DOHH2 (cell line): ENCODE measurements around the gene LRRC42.

Experiments used
- H3F3A ChIP-seq: fragments of 200-600 bp; sonication (generic), shearing (Covaris generic); 2 replicates; pipeline ENCODE4 v1.6.0; 2016; ENCODE audit warnings: antibody characterized with exemption, mild to moderate bottlenecking; ENCODE audit not compliant: control insufficient read depth, insufficient read depth
- H3K27ac ChIP-seq: fragments of 200-600 bp; sonication (generic); 2 replicates; pipeline ENCODE4 v1.5.1; 2014; ENCODE audit warnings: low read depth, mild to moderate bottlenecking, low read length, moderate library complexity
- H3K27me3 ChIP-seq: fragments of 200-600 bp; sonication (generic); 2 replicates; pipeline ENCODE4 v1.6.1; 2014; ENCODE audit warnings: mild to moderate bottlenecking, low read length, mixed read lengths; ENCODE audit not compliant: control insufficient read depth
- H3K36me3 ChIP-seq: fragments of 200-600 bp; sonication (generic); 2 replicates; pipeline ENCODE4 v1.6.1; 2014; ENCODE audit warnings: mild to moderate bottlenecking, low read length, moderate library complexity, mixed read lengths; ENCODE audit not compliant: control insufficient read depth
- H3K4me1 ChIP-seq: fragments of 200-600 bp; sonication (generic); 2 replicates; pipeline ENCODE4 v1.6.1; 2014; ENCODE audit warnings: mild to moderate bottlenecking, low read length, mixed read lengths; ENCODE audit not compliant: control insufficient read depth
- H3K4me2 ChIP-seq: fragments of 200-600 bp; sonication (generic); 2 replicates; pipeline ENCODE4 v1.6.0; 2014; ENCODE audit warnings: mild to moderate bottlenecking, low read length, moderate library complexity
- H3K4me3 ChIP-seq: fragments of 200-600 bp; sonication (generic); 2 replicates; pipeline ENCODE4 v1.5.1; 2014; ENCODE audit warnings: mild to moderate bottlenecking, low read length, mixed read lengths
- H3K79me2 ChIP-seq: fragments of 200-600 bp; sonication (generic); 2 replicates; pipeline ENCODE4 v1.6.1; 2014; ENCODE audit warnings: mild to moderate bottlenecking, low read length, mixed read lengths; ENCODE audit not compliant: control insufficient read depth
- H3K9me2 ChIP-seq: fragments of 200-600 bp; sonication (generic); replicated peaks from 2 replicates; pipeline ENCODE4 v1.6.1; 2014; ENCODE audit warnings: mild to moderate bottlenecking, low read length, mixed read lengths; ENCODE audit not compliant: control insufficient read depth
- H3K9me3 ChIP-seq: fragments of 200-600 bp; sonication (generic); 2 replicates; pipeline ENCODE4 v1.6.1; 2014; ENCODE audit warnings: antibody characterized with exemption, low read length, mixed read lengths; ENCODE audit not compliant: control insufficient read depth, insufficient read depth
- H4K20me1 ChIP-seq: fragments of 200-600 bp; sonication (generic); 2 replicates; pipeline ENCODE4 v1.6.0; 2014; ENCODE audit warnings: low read depth, mild to moderate bottlenecking, antibody characterized with exemption, low read length, moderate library complexity; ENCODE audit not compliant: control insufficient read depth, insufficient read depth
- EZH2phosphoT487 ChIP-seq: fragments of 200-600 bp; sonication (generic); IDR thresholded peaks from 2 replicates; pipeline ENCODE4 v1.6.1; 2017; ENCODE audit warnings: borderline replicate concordance, mild to moderate bottlenecking, antibody characterized with exemption, low read length, moderate library complexity, mixed read lengths
- TF ChIP-seq, protein P1 (sequence below): fragments of 200-600 bp; sonication (generic); IDR thresholded peaks from one replicate; pipeline ENCODE4 v1.5.1; 2014; ENCODE audit warnings: antibody characterized with exemption, mild to moderate bottlenecking, low read depth, low read length; ENCODE audit not compliant: poor library complexity, severe bottlenecking

The LRRC42 gene

GRCh38 chr1:53906121-53906520, 40.0 kb upstream of the LRRC42 start:
- H3K4me2 ChIP-seq: no peak overlapping the region
- TF ChIP-seq, protein P1, sequence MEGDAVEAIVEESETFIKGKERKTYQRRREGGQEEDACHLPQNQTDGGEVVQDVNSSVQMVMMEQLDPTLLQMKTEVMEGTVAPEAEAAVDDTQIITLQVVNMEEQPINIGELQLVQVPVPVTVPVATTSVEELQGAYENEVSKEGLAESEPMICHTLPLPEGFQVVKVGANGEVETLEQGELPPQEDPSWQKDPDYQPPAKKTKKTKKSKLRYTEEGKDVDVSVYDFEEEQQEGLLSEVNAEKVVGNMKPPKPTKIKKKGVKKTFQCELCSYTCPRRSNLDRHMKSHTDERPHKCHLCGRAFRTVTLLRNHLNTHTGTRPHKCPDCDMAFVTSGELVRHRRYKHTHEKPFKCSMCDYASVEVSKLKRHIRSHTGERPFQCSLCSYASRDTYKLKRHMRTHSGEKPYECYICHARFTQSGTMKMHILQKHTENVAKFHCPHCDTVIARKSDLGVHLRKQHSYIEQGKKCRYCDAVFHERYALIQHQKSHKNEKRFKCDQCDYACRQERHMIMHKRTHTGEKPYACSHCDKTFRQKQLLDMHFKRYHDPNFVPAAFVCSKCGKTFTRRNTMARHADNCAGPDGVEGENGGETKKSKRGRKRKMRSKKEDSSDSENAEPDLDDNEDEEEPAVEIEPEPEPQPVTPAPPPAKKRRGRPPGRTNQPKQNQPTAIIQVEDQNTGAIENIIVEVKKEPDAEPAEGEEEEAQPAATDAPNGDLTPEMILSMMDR: no peak
- TF ChIP-seq EZH2phosphoT487: no peak
- no peaks in the 10 kb centered on the region for H3K9me2 ChIP-seq
- no peaks in the 10 kb centered on the region for H3K4me1 ChIP-seq
- H3K9me3 ChIP-seq: no peaks in the 10 kb centered on the region
- H4K20me1 ChIP-seq: no peaks in the 10 kb centered on the region
- H3K27me3 ChIP-seq: no peaks in the 10 kb centered on the region
- H3F3A ChIP-seq: no peaks in the 10 kb centered on the region
- H3K4me3 ChIP-seq: no peak overlapping the region
- H3K36me3 ChIP-seq: no peaks in the 10 kb centered on the region
- no peak overlapping the region for H3K27ac ChIP-seq
- no peaks in the 10 kb centered on the region for H3K79me2 ChIP-seq

DNA sequence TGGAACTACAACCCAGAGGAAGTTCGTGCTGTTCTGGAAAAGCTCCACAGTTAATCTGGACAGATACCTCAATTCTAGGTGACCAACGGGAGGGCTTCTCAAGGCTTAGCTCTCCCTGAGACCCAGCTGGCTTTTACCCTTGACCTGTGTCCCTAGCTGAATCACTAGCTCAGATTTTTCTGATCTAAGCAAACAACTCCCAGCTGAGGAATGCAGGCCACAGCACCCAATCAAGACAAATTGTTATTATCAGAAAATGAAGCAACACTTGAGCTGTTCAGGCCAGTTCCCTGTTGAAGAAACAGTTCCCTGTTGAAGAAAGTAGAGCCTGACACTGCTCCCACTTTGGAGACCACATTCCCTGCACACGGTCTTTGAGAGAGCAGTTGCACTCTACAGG, 36.2 kb upstream of the LRRC42 start:
- Histone ChIP-seq H3K79me2 (no peaks in the 10 kb centered on the region), H4K20me1 (no peaks in the 10 kb centered on the region), H3K9me2 (no peaks in the 10 kb centered on the region), H3K4me2 (no peak overlapping the region), H3K9me3 (no peaks in the 10 kb centered on the region), H3K27ac (no peak overlapping the region), H3F3A (no peaks in the 10 kb centered on the region), H3K4me1 (no peaks in the 10 kb centered on the region), H3K36me3 (no peaks in the 10 kb centered on the region), H3K4me3 (no peak overlapping the region), H3K27me3 (no peaks in the 10 kb centered on the region)
- TF ChIP-seq, protein P1: no peak
- TF ChIP-seq EZH2phosphoT487: no peak

DNA sequence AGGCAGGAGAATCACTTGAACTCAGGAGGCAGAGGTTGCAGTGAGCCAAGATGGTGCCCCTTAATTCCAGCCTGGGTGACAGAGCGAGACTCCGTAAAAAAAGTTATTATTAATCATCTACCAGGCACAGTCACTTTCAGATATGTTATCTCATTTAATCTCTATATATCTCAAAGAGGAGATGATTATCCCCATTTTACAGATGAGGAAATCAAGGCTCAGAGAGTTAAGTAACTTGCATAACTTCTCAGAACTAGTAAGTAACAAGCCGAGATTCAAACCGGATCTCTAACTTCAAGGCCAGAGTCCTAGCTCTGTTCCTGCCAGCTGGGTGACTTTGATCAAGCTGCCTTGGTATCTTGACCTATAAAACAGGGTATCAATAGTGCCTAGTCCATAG, 34.7 kb upstream of the LRRC42 start:
- Histone ChIP-seq H3K4me3 (no peak overlapping the region), H3K4me1 (no peaks in the 10 kb centered on the region), H3K4me2 (no peak overlapping the region), H3K79me2 (no peaks in the 10 kb centered on the region), H3F3A (no peaks in the 10 kb centered on the region), H3K9me3 (no peaks in the 10 kb centered on the region), H4K20me1 (no peaks in the 10 kb centered on the region), H3K27ac (no peak overlapping the region), H3K36me3 (peaks cover 4% of the 10 kb centered on the region; the same call in 1 of the 2 replicates), H3K27me3 (no peaks in the 10 kb centered on the region), H3K9me2 (no peaks in the 10 kb centered on the region)
- TF ChIP-seq, protein P1: no peak
- no peak for TF ChIP-seq EZH2phosphoT487
